ENCODE data around the gene AZGP1. TPM values are rescaled to one million over a fixed set of nuclear protein-coding genes. Genes with fewer than 3 reads are reported as not detected.
A peak's percentile ranks its signal among the peaks of the same experiment; 100 is the strongest.

AZGP1 gene
- total and polyA plus RNA-seq, 2 of the 13 experiments (the other 11 are each of a cell fraction or from before 2014, with no cell fraction given), result 93.8 to 229 TPM

- POLR2A ChIA-PET, result interaction anchor here (0.7 to 6.6 kb wide), 6 partner anchors 9 to 42 kb away, joined by 3 to 212 read pairs (median 6); partner anchors contain the start of gene ZSCAN21
- Histone ChIP-seq H3K9ac (ENCODE audit: insufficient read depth, low read depth, low read length) (peak overlapping the region; percentile 94), H3K4me2 (ENCODE audit: low read depth, low read length) (peak overlapping the region; percentile 90)
These were observed 42.0 kb upstream of the AZGP1 start for GRCh38 chr7:100017875-100018274.

More at GRCh38 chr7:100017875-100018274, 42.0 kb upstream of the AZGP1 start:
- WGBS (ENCODE audit: low lambda C conversion rate), result 85% methylated on average over 5 of the region's 5 CpGs
- CTCF ChIA-PET (ENCODE audit: low intra/inter-chr PET ratio, low total read pairs), result no interaction called here
- FAIRE-seq (no peak), ATAC-seq (no peak), DNase-seq (ENCODE audit: low spot score) (no peak)
- BruUV-seq (replicated peaks), result no TSS peak
- intact Hi-C loops (cut with micrococcal nuclease; ENCODE audit: unreplicated experiment) (loop anchor here (2.0 kb wide), 1 partner anchor 21 kb away; no protein-coding TSS in a partner anchor), in situ Hi-C loops (cut with HindIII; ENCODE audit: extremely low pct_ligation_motif_present, low pct_unique_long_range_greater_than_20kb) (no loop called here)
- Histone ChIP-seq H4K20me1 (ENCODE audit: insufficient read depth, low read length) (peaks cover 28% of the 10 kb centered on the region), H3K27me3 (ENCODE audit: control insufficient read depth in 1 of 2, insufficient read depth in 2 of 2, low read length in 2 of 2) (no peaks in the 10 kb centered on the region; a peak in 1 of 5 replicates), H3K4me1 (ENCODE audit: insufficient read depth, low read length) (peaks cover 82% of the 10 kb centered on the region), H3K36me3 (replicated peaks in 1 of 2; ENCODE audit: control insufficient read depth in 1 of 2, insufficient read depth in 2 of 2, low read length in 2 of 2) (peaks cover 6 to 22% of the 10 kb centered on the region in 2 experiments), H3K4me3 (replicated peaks in 1 of 3; ENCODE audit: insufficient read depth in 1 of 3, low read depth in 2 of 3, low read length in 3 of 3) (peak overlapping the region; percentile 92 to 94 (median 93); a peak in 4 of 6 replicates), H3K9me3 (ENCODE audit: low read length) (no peaks in the 10 kb centered on the region), H3K79me2 (ENCODE audit: insufficient read depth, low read length) (peaks cover 69% of the 10 kb centered on the region), H2AFZ (ENCODE audit: low read length) (no peak overlapping the region), H3K27ac (ENCODE audit: extremely low read length, insufficient read depth, low read length) (peak overlapping the region; percentile 93)
- 0 out of 2 replicates have a peak, but pooled peaks have one; percentile 8 for TF ChIP-seq ZNF12 (CRISPR knock-in tag; IDR thresholded peaks at IDR 0.05)
- TF ChIP-seq CSRNP1 (CRISPR knock-in tag; IDR thresholded peaks at IDR 0.05), result 0 out of 2 replicates have a peak, but pooled peaks have one; percentile 32
- no peak for TF ChIP-seq NFYC (CRISPR knock-in tag; IDR thresholded peaks at IDR 0.05)
- no peak for TF ChIP-seq MXD4 (CRISPR knock-in tag; IDR thresholded peaks at IDR 0.05)
- no peak for TF ChIP-seq ZNF776 (CRISPR knock-in tag; IDR thresholded peaks at IDR 0.05)
- TF ChIP-seq CHD4 (IDR thresholded peaks at IDR 0.05; ENCODE audit: borderline replicate concordance, low read length), result peak; percentile 82; the same call in 1 of the 2 replicates
- TF ChIP-seq ZMAT3 (CRISPR knock-in tag; conservative IDR thresholded peaks at IDR 0.05), result 0 out of 2 replicates have a peak, but pooled peaks have one; percentile 54
- peak; percentile 94 for TF ChIP-seq ZNF629 (CRISPR knock-in tag; conservative IDR thresholded peaks at IDR 0.05)
- TF ChIP-seq ZNF296 (CRISPR knock-in tag; conservative IDR thresholded peaks at IDR 0.05), result no peak
- no peak for TF ChIP-seq NKX3-1 (CRISPR knock-in tag; IDR thresholded peaks at IDR 0.05)

Measured in HepG2 (cell line).